GM21619 (cell line): Measurements from ENCODE around the gene OSBPL5.

Experiments
- ATAC-seq: cut with Tn5 transposase; IDR thresholded peaks from one replicate; pipeline ENCODE4 v1.9.1; 2021; ENCODE audit not compliant: unreplicated experiment

The OSBPL5 gene

GRCh38 chr11:3150726-3151125, 14.4 kb downstream of the OSBPL5 start:
- ATAC-seq = no peak

GRCh38 chr11:3149852-3150188, 15.3 kb downstream of the OSBPL5 start:
- no peak for ATAC-seq

- no peak for ATAC-seq
Observed at GRCh38 chr11:3148990-3149851, 15.9 kb downstream of the OSBPL5 start.

GRCh38 chr11:3148255-3148989, 16.7 kb downstream of the OSBPL5 start:
- ATAC-seq = no peak

GRCh38 chr11:3147626-3148025, 17.5 kb downstream of the OSBPL5 start:
- ATAC-seq = no peak

GRCh38 chr11:3147257-3147619, 17.9 kb downstream of the OSBPL5 start:
- ATAC-seq = no peak

- ATAC-seq = no peak
Observed at GRCh38 chr11:3146612-3147256, 18.4 kb downstream of the OSBPL5 start.

- no peak for ATAC-seq
Observed at GRCh38 chr11:3145206-3145520, 19.9 kb downstream of the OSBPL5 start.

- ATAC-seq = no peak
Observed at GRCh38 chr11:3144296-3145205, 20.6 kb downstream of the OSBPL5 start.

GRCh38 chr11:3143136-3143880, 21.8 kb downstream of the OSBPL5 start:
- no peak for ATAC-seq

- no peak for ATAC-seq
Observed at GRCh38 chr11:3140291-3140603, 24.9 kb downstream of the OSBPL5 start.

- no peak for ATAC-seq
Observed at GRCh38 chr11:3139481-3140290, 25.4 kb downstream of the OSBPL5 start.

- ATAC-seq = no peak
Observed at GRCh38 chr11:3139086-3139440, 26.0 kb downstream of the OSBPL5 start.

- ATAC-seq = no peak
Observed at GRCh38 chr11:3138178-3139085, 26.7 kb downstream of the OSBPL5 start.

- no peak for ATAC-seq
Observed at GRCh38 chr11:3137486-3138177, 27.5 kb downstream of the OSBPL5 start.

GRCh38 chr11:3136546-3137455, 28.3 kb downstream of the OSBPL5 start:
- no peak for ATAC-seq
